GM23338 (cell line): ENCODE data around the gene SYK. TPM values are rescaled to one million over a fixed set of nuclear protein-coding genes. Genes with fewer than 3 reads are reported as not detected.
"Not testable (repeated sequence)": the region's sequence is repeated elsewhere in the genome, so short reads cannot be mapped to it uniquely, and the experiment has no call there.

ENCODE experiments used
- ATAC-seq: fragments of 200-7000 bp; cut with Tn5 transposase; 3 replicates; pipeline ENCODE4 v1.9.1; 2020
- DNase-seq: peaks from one replicate; pipeline ENCODE4 v3.0.0-alpha.2; 2015; ENCODE audit warnings: low spot score
- H2AFZ ChIP-seq: fragments of 200-600 bp; sonication (generic); 2 replicates; pipeline ENCODE4 v1.8.0; 2016; ENCODE audit warnings: antibody characterized with exemption, mild to moderate bottlenecking, moderate library complexity
- H3F3A ChIP-seq: fragments of 200-600 bp; sonication (generic); replicated peaks from 2 replicates; pipeline ENCODE4 v1.8.0; 2017; ENCODE audit warnings: antibody characterized with exemption, mixed run types, low read depth
- H3K27ac ChIP-seq: fragments of 200-600 bp; sonication (generic); 2 replicates; pipeline ENCODE4 v1.6.1; 2016; ENCODE audit warnings: low read depth
- H3K27me3 ChIP-seq: fragments of 200-600 bp; sonication (generic); 2 replicates; pipeline ENCODE4 v1.8.0; 2016; ENCODE audit warnings: mild to moderate bottlenecking, mixed run types, moderate library complexity; ENCODE audit not compliant: insufficient read depth
- H3K36me3 ChIP-seq: fragments of 200-600 bp; sonication (generic); 2 replicates; pipeline ENCODE4 v1.8.0; 2016; ENCODE audit warnings: mild to moderate bottlenecking; ENCODE audit not compliant: insufficient read depth
- H3K4me1 ChIP-seq: fragments of 200-600 bp; sonication (generic); 2 replicates; pipeline ENCODE4 v1.8.0; 2016; ENCODE audit warnings: mild to moderate bottlenecking, moderate library complexity; ENCODE audit not compliant: insufficient read depth
- H3K4me2 ChIP-seq: fragments of 200-600 bp; sonication (generic); 2 replicates; pipeline ENCODE4 v1.7.1; 2017; ENCODE audit warnings: mixed run types
- H3K4me3 ChIP-seq: fragments of 200-600 bp; sonication (generic); 2 replicates; pipeline ENCODE4 v1.6.1; 2016; ENCODE audit warnings: mixed run types
- H3K79me2 ChIP-seq: fragments of 200-600 bp; sonication (generic); replicated peaks from 2 replicates; pipeline ENCODE4 v1.8.0; 2017; ENCODE audit warnings: mild to moderate bottlenecking; ENCODE audit not compliant: insufficient read depth
- H3K9me2 ChIP-seq: fragments of 200-600 bp; sonication (generic); 2 replicates; pipeline ENCODE4 v1.8.0; 2017; ENCODE audit not compliant: insufficient read depth
- H4K20me1 ChIP-seq: fragments of 200-600 bp; sonication (generic); replicated peaks from 2 replicates; pipeline ENCODE4 v1.8.0; 2017; ENCODE audit warnings: mild to moderate bottlenecking; ENCODE audit not compliant: insufficient read depth
- H3K27ac Mint-ChIP-seq: 2 replicates; pipeline ENCODE4 v1.8.0; 2020; ENCODE audit warnings: inconsistent platforms, mild to moderate bottlenecking, moderate library complexity, mixed read lengths
- H3K27me3 Mint-ChIP-seq: 3 replicates; pipeline ENCODE4 v1.8.0; 2022; ENCODE audit warnings: low read depth, mild to moderate bottlenecking, moderate library complexity, mixed read lengths, inconsistent platforms; ENCODE audit not compliant: insufficient read depth, poor library complexity
- H3K36me3 Mint-ChIP-seq: 3 replicates; pipeline ENCODE4 v1.8.0; 2021; ENCODE audit warnings: low read depth, mild to moderate bottlenecking, inconsistent platforms, moderate library complexity, mixed read lengths
- H3K4me1 Mint-ChIP-seq: 3 replicates; pipeline ENCODE4 v1.8.0; 2020; ENCODE audit warnings: mild to moderate bottlenecking, inconsistent platforms, mixed read lengths
- H3K4me3 Mint-ChIP-seq: 3 replicates; pipeline ENCODE4 v1.8.0; 2021; ENCODE audit warnings: moderate library complexity, mild to moderate bottlenecking, inconsistent platforms, mixed read lengths
- H3K9me3 Mint-ChIP-seq: 3 replicates; pipeline ENCODE4 v1.8.0; 2020; ENCODE audit warnings: moderate library complexity, mild to moderate bottlenecking, inconsistent platforms, mixed read lengths
- CREB1 ChIP-seq: fragments of 250-450 bp; sonication (Bioruptor Pico); IDR thresholded peaks from 2 replicates; pipeline ENCODE4 v1.5.0; 2020; ENCODE audit warnings: low read depth, mild to moderate bottlenecking, moderate library complexity
- EZH2phosphoT487 ChIP-seq: fragments of 200-600 bp; sonication (generic); IDR thresholded peaks from one replicate; pipeline ENCODE4 v1.8.1; 2018; ENCODE audit warnings: antibody characterized with exemption; ENCODE audit not compliant: unreplicated experiment
- NANOG ChIP-seq: IDR thresholded peaks from 2 replicates; pipeline ENCODE4 v1.6.1; 2016; ENCODE audit warnings: antibody characterized with exemption, borderline replicate concordance
- POLR2AphosphoS5 ChIP-seq: IDR thresholded peaks from 2 replicates; pipeline ENCODE4 v1.6.1; 2016; ENCODE audit warnings: antibody characterized with exemption, low read depth
- STAT1 ChIP-seq: IDR thresholded peaks from one replicate; pipeline ENCODE4 v1.6.1; 2016; ENCODE audit warnings: antibody characterized with exemption; ENCODE audit not compliant: unreplicated experiment
- ZNF114 ChIP-seq: fragments of 250-450 bp; sonication (Bioruptor Pico); IDR thresholded peaks from 2 replicates; pipeline ENCODE4 v1.5.0; 2020; ENCODE audit warnings: mild to moderate bottlenecking, moderate library complexity
- polyA plus RNA-seq: library from polyadenylated mRNA; unstranded; fragments of >200 nt; fragmentation: Nextera tagmentation; extraction: Ambion mirVana; gene quantifications from 2 replicates; pipeline ENCODE4 v1.2.1, GENCODE V29; 2016
- total RNA-seq: library from RNA; depleted of rRNA; stranded (reverse); fragments of >200 nt; shearing (Covaris generic); gene quantifications from 2 replicates; pipeline ENCODE4 v1.2.3, GENCODE V29; 2014
- TF ChIP-seq, protein P1 (sequence below): fragments of 250-450 bp; sonication (Bioruptor Pico); IDR thresholded peaks from 2 replicates; pipeline ENCODE4 v1.5.0; 2020; ENCODE audit warnings: mild to moderate bottlenecking, moderate library complexity
- TF ChIP-seq, protein P2 (sequence below): IDR thresholded peaks from 2 replicates; pipeline ENCODE4 v1.6.1; 2016; ENCODE audit warnings: antibody characterized with exemption
- TF ChIP-seq, protein P3 (sequence below): IDR thresholded peaks from one replicate; pipeline ENCODE4 v1.6.1; 2018; ENCODE audit warnings: antibody characterized with exemption; ENCODE audit not compliant: unreplicated experiment

Gene SYK
- total and polyA plus RNA-seq, 2 experiments from 2014 or later, result 1.5 to 5.8 TPM

DNA sequence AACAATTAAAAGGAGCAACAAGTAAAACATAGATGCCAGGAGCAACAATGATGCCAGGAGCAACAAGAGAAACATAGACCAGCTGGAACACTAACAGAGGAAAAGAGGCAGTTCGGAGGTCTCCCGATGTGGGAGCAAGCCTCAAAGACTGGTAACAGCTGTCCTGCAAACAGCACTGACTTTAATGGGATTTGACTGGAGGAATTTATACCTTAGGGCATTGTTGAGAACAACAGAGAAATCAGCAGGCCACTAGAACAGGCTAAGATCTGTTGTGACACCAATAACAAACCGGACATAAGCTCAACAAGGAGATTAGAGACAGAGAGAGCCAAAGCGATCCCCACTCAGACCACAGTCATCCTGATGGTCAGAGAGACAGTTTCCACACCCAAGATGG lies 11.8 kb upstream of the SYK start (continued):
- TF ChIP-seq, protein P1, sequence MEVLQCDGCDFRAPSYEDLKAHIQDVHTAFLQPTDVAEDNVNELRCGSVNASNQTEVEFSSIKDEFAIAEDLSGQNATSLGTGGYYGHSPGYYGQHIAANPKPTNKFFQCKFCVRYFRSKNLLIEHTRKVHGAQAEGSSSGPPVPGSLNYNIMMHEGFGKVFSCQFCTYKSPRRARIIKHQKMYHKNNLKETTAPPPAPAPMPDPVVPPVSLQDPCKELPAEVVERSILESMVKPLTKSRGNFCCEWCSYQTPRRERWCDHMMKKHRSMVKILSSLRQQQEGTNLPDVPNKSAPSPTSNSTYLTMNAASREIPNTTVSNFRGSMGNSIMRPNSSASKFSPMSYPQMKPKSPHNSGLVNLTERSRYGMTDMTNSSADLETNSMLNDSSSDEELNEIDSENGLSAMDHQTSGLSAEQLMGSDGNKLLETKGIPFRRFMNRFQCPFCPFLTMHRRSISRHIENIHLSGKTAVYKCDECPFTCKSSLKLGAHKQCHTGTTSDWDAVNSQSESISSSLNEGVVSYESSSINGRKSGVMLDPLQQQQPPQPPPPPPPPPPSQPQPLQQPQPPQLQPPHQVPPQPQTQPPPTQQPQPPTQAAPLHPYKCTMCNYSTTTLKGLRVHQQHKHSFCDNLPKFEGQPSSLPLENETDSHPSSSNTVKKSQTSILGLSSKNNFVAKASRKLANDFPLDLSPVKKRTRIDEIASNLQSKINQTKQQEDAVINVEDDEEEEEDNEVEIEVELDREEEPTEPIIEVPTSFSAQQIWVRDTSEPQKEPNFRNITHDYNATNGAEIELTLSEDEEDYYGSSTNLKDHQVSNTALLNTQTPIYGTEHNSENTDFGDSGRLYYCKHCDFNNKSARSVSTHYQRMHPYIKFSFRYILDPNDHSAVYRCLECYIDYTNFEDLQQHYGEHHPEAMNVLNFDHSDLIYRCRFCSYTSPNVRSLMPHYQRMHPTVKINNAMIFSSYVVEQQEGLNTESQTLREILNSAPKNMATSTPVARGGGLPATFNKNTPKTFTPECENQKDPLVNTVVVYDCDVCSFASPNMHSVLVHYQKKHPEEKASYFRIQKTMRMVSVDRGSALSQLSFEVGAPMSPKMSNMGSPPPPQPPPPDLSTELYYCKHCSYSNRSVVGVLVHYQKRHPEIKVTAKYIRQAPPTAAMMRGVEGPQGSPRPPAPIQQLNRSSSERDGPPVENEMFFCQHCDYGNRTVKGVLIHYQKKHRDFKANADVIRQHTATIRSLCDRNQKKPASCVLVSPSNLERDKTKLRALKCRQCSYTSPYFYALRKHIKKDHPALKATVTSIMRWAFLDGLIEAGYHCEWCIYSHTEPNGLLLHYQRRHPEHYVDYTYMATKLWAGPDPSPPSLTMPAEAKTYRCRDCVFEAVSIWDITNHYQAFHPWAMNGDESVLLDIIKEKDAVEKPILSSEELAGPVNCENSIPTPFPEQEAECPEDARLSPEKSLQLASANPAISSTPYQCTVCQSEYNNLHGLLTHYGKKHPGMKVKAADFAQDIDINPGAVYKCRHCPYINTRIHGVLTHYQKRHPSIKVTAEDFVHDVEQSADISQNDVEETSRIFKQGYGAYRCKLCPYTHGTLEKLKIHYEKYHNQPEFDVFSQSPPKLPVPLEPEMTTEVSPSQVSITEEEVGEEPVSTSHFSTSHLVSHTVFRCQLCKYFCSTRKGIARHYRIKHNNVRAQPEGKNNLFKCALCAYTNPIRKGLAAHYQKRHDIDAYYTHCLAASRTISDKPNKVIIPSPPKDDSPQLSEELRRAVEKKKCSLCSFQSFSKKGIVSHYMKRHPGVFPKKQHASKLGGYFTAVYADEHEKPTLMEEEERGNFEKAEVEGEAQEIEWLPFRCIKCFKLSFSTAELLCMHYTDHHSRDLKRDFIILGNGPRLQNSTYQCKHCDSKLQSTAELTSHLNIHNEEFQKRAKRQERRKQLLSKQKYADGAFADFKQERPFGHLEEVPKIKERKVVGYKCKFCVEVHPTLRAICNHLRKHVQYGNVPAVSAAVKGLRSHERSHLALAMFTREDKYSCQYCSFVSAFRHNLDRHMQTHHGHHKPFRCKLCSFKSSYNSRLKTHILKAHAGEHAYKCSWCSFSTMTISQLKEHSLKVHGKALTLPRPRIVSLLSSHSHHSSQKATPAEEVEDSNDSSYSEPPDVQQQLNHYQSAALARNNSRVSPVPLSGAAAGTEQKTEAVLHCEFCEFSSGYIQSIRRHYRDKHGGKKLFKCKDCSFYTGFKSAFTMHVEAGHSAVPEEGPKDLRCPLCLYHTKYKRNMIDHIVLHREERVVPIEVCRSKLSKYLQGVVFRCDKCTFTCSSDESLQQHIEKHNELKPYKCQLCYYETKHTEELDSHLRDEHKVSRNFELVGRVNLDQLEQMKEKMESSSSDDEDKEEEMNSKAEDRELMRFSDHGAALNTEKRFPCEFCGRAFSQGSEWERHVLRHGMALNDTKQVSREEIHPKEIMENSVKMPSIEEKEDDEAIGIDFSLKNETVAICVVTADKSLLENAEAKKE (CRISPR knock-in tag), result no peak
- TF ChIP-seq EZH2phosphoT487 (no peak), ZNF114 (CRISPR knock-in tag) (no peak), CREB1 (CRISPR knock-in tag) (no peak), NANOG (no peak), POLR2AphosphoS5 (no peak), STAT1 (no peak)
- TF ChIP-seq, protein P2, sequence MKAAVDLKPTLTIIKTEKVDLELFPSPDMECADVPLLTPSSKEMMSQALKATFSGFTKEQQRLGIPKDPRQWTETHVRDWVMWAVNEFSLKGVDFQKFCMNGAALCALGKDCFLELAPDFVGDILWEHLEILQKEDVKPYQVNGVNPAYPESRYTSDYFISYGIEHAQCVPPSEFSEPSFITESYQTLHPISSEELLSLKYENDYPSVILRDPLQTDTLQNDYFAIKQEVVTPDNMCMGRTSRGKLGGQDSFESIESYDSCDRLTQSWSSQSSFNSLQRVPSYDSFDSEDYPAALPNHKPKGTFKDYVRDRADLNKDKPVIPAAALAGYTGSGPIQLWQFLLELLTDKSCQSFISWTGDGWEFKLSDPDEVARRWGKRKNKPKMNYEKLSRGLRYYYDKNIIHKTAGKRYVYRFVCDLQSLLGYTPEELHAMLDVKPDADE, result no peak
- TF ChIP-seq, protein P3, sequence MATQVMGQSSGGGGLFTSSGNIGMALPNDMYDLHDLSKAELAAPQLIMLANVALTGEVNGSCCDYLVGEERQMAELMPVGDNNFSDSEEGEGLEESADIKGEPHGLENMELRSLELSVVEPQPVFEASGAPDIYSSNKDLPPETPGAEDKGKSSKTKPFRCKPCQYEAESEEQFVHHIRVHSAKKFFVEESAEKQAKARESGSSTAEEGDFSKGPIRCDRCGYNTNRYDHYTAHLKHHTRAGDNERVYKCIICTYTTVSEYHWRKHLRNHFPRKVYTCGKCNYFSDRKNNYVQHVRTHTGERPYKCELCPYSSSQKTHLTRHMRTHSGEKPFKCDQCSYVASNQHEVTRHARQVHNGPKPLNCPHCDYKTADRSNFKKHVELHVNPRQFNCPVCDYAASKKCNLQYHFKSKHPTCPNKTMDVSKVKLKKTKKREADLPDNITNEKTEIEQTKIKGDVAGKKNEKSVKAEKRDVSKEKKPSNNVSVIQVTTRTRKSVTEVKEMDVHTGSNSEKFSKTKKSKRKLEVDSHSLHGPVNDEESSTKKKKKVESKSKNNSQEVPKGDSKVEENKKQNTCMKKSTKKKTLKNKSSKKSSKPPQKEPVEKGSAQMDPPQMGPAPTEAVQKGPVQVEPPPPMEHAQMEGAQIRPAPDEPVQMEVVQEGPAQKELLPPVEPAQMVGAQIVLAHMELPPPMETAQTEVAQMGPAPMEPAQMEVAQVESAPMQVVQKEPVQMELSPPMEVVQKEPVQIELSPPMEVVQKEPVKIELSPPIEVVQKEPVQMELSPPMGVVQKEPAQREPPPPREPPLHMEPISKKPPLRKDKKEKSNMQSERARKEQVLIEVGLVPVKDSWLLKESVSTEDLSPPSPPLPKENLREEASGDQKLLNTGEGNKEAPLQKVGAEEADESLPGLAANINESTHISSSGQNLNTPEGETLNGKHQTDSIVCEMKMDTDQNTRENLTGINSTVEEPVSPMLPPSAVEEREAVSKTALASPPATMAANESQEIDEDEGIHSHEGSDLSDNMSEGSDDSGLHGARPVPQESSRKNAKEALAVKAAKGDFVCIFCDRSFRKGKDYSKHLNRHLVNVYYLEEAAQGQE, result no peak

DNA sequence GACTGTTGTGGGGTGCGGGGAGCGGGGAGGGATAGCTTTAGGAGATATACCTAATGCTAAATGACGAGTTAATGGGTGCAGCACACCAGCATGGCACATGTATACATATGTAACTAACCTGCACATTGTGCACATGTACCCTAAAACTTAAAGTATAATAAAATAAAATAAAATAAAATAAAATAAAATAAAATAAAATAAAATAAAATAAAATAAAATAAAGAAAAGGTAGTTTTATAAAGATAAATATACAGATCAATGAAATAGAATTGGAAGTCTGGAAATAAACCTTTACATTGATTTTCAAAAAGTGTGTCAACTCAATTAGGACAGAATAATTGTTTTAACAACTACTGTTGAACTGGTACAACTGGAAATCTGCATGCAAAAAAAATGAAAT lies 8.6 kb upstream of the SYK start:
- not testable (repeated sequence) for H3K36me3 Mint-ChIP-seq, H2AFZ ChIP-seq, H3K4me2 ChIP-seq, H4K20me1 ChIP-seq, H3K4me3 Mint-ChIP-seq, H3K79me2 ChIP-seq, H3K27me3 Mint-ChIP-seq, H3K36me3 ChIP-seq, H3F3A ChIP-seq, H3K27ac ChIP-seq, H3K4me1 Mint-ChIP-seq, H3K27me3 ChIP-seq, H3K9me3 Mint-ChIP-seq, H3K4me1 ChIP-seq, H3K9me2 ChIP-seq, ATAC-seq, H3K27ac Mint-ChIP-seq, DNase-seq, H3K4me3 ChIP-seq
